Femur (tissue), 1 donor: ENCODE data around the gene RNF26.

Source experiments
- DNase-seq: peaks from one replicate; pipeline ENCODE4 v3.0.0-alpha.2; 2017

Gene RNF26

DNA sequence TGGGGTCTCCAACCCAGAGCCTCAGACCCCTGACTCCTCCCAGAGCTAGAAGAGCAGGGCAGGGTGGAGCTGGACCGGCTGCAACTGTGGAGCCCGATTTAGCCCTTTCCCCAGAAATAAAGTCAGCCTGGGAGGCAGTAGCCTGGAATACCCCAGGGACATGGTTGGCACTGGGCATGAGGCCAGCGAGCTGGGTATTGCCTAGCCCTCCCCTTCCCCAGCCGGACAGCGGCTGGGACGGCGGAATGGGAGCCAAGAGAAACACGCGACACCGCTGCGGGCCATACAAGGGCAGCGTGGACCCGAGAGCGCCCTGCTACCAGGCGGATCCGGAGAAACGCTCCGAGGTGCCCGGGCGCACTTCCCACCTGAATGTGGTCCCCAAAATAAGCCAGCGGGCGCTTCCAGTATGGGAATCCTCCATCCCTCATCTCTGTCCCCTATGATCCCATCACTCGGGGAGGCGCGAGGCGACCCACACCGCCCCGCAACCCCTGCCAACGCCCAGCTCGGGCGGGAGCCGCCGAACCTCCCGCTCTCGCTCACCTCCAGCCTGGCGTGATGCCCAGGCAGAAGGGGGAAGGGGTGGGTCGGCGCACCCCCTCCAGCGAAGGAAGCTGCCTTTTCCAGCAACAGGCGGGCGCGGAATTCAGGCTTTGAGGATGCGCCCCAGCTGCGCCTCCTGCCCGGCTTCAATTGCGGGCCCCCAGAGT is 18.2 kb upstream of the RNF26 start:
- peak; percentile 83 for DNase-seq

DNA sequence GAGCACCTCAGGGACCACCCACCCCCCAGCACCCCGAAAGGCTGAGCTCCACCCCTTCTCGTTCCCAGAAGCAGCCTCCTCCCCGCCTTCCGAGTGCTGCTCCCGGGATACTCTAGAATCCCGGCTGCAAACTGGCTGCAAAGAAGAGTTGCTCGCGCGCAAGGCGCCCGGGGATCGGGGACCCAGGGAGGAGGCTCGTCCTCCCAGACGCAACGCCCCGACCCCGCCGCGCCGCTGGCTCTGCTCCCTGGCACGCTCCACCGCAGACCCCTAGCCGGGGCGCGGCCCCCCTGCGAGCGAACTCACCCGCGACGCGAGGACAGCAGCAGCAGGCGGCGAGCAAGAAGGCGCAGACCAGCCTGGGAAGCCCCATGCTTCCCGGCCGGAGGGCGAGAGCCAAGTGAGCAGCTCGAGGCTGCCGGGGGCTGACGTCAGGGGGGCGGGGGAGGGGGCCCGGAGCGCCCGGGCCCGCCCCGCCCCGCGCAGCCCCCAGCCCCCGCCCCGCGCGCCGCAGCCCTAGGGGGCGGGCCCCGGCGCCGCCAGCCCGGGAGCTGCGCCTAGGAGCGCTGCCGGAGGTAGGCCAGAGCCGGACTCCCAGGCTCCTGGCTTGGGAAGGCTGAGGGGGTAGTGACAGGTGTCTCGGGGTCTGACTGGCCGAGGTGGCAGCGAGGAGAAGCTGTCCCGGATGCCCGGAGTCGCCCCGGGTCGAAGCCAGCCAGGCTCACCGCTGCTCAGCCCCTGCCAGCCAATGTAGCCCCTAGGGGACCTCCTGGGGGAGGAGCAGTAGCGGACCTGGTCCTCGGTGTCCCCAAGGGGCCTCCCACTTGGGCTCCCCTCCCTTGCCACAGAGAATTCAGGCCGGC is 17.4 kb upstream of the RNF26 start, which contains the start of gene MCAM:
TSS of gene MCAM (minus strand) at position 402 of the 863 bp plus-strand sequence. CDS start at position 373, 29 bp downstream.
- peak; percentile 77 for DNase-seq

DNA sequence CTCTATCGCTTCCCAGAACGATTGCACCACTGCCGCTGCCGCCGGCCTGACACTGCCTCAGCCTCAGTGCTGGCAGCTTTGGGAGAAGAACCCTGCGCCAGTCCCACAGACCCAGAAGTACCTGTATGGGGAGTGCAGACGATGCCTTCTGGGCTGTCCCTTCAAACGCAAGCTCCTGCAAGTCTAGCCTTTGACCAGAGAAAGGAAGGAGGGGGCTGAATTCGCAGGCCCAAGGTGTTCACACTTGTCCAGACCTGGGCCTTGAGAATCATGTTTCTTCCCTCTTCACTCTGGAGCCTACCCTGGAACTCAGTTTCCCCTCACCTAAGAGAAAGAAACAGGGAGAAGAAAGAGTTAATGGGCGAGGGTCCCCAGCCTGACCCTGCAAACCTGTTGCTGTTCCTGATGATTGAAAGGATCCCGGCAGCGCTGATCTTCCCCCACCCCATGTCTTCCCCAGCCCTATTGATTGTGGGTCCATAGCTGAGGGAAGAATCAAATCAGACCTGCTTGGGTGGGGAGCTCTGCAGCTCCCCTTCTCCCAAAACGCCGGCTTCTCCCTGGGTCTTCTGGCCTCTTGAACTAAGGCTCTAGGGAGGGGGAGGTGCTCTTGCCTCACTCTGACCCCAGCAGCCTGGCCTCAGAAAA is 16.6 kb upstream of the RNF26 start:
- no peak for DNase-seq

DNA sequence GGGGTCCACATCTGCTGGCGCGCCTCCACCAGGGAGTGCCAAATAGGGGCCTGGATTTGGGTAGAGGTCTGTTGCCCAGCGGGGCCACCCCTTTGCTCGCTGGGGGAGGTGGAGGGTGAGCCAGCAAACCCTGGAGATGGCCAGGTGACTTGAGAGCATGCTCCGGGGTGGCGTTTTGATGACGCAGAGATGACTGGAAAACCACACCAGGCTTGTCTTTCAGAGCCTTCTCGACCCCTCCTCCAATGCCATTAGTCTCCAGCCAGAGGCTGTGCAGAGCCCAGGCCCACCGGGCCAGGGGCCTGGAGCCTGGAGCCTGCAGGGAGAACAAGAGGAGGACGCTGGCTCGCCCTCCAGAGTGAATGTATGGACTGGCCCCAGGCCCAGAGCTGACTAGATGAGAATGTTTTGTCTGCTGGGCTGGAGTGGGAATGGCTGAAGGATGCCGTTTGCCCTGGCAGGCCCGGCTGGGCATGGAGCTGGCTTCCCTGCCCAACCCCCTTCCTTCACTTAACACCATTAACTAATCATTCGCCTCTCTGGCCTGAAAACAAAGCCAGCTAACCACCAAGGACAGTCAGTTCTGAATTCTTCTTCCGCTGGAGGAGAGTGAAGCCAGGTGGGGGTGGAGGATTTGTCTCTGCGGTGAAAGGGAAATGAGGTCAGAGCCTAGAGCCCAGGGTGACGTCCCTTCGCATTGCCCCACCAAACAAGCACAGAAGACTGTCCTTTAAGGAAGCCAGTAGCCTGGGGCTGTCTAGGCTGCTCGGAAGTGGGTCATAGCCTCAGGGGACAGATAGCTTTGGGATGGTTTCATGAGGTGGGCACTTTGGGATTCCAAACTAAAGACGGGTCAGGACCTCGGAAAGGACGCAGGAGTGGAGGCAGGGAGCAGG is 15.8 kb upstream of the RNF26 start:
- DNase-seq: peak; percentile 77

DNA sequence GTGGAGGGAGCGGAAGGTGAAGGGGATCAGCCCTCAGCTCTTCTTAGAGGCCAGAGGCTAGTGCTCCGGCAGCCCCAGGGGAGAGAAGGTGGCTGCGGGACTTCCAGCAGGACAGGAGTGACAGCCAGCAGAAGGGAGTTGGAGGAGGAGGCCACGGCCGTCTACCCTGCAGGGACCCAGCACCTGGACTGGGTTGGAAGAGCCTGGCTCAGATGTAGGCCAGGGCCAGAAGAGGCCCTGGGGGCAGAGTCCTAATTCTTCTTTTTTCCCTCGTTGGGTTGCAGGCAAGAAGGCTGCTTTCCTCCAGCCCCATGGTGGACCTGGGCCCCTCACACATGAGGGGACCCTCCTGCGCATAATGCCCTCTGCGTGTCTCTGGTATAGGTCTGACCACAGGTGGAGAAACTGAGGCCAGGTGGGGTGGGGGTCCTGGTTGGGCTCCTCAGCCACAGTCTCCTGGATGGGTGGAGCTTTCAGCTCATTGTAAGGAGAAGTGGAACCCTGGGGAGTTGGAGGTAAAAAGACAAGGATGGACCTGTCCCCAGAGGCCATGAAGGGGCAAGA is 15.1 kb upstream of the RNF26 start:
- no peak for DNase-seq

DNA sequence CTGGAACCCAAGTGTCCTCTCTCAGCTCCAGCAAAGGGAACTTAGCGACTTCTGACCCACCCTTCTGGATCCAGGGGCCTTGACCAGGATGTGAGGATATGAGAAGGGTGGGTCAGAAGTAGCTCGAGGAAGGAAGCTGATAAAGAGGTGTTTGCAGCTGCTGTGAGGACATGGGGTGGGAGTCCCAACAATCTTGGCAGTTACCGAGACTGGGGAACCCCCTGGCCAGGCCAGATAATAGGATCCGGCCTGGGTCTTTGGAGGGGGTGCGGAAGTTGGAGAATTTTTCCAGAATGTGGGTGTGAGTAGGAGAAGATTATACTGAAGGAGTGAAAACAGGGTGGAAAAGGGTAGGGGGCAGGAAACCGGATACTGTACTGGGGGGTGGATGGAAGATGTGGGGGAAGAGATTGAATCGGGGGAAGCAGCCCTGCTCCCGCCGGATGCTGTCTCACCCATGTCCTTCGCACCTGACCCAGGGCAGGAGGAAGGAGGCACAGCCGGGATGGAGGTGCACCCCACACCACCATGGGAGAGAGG is 14.6 kb upstream of the RNF26 start:
- peak; percentile 43 for DNase-seq

DNA sequence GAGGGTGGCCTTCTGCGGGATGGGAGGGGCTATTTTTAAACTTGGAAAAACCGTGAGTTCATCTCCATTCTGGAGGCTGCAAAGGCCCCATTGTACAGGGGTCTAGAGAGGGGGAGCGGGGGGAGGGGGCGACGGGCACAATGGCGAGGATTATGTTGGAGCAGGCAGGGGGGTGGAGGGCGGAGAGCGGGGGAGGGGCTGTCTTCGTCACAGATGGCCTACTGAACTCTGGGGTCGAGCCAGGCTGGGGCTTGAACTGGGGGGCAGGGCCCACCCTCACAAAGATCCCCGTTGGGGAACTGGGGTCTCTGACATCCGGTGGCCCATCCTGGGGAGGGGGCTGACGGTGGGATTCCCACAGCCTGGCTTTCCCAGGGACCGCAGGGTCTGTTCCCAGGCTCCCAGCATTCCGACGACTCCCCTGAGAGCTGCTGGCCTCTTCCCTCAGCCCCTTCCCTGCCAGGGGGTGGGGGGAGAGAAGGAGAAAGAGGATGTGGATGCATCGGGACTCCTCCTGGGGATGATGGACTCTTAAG is 14.0 kb upstream of the RNF26 start:
- DNase-seq: peak; percentile 70

DNA sequence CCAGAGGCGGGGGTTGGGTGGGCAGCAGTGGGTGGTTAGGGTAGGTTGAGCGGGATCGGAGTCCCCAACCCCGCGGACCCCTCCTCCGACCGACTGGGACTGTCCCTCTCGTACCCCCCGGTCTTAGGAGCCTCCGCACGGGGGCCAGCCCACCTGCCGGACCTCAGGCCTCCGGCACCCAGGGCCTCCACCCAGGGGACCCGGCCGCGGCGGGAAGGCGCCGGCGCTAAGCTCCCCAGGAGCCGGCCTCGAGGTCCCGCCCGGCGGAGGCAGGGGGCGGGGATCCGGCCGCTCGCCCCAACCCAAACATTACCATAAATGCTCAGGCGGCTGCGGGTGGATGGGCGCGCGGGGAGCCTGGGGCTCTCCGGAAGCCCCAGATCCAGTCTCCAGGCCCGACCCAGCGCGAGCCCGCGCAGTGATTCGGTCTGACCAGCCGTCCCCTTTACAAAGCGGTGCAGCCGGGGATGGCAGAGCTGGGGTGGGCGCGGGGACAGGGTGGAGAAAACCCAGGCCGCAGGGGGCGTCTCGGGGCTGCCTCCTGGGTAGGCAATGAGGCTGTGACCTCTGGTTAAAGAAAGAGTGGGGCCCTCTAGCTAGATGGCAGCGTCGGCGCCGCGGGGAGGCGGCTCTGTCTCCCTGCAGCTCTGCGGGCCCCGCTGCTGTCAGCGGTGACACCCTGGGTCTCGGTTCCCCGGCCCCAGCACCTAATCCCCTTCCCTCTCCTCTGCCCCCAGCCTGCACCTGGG is 13.4 kb upstream of the RNF26 start:
- DNase-seq: peak; percentile 74

DNA sequence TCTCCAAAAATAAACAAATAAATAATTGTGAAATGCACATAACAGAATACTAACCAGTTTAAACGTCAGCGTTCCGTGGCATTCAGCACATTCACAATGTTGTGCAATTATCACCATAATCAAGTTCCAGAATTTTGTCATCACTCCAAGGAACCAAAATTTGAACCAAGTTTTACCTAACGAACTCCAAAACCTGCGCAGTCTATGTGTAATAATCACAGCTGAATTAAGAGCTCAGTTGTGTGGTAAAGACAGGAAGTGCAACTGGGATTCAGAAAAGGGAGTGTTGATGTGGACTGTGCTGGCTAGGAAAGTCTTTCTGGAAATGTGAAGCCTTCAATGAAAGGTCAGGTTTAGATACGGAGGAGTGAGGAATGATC is 12.0 kb upstream of the RNF26 start:
- DNase-seq: no peak

DNA sequence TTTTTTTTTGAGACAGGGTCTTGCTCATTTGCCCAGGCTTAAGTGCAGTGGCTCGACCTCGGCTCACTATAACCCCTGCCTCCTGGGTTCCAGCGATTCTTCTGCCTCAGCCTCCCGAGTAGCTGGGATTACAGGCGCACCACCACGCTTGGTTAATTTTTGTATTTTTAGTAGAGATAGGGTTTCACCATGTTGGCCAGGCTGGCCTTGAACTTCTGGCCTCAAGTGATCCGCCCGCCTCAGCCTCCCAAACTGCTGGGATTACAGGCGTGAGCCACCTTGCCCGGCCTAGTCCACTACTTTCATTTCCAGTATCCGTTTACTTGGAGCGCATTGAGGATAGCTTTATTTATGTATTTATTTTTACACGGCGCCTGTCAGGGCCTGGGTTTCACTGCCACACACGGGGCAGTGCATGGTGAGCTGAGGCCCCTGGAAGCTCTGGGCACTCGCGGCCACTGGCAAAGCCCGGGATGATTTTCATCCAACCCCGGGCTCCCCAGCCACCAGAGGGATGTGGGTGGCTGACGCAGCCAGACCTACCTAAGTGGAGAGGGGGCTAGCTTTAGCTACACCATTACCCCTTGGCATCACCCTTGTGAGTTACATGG is 11.3 kb upstream of the RNF26 start:
- no peak for DNase-seq

DNA sequence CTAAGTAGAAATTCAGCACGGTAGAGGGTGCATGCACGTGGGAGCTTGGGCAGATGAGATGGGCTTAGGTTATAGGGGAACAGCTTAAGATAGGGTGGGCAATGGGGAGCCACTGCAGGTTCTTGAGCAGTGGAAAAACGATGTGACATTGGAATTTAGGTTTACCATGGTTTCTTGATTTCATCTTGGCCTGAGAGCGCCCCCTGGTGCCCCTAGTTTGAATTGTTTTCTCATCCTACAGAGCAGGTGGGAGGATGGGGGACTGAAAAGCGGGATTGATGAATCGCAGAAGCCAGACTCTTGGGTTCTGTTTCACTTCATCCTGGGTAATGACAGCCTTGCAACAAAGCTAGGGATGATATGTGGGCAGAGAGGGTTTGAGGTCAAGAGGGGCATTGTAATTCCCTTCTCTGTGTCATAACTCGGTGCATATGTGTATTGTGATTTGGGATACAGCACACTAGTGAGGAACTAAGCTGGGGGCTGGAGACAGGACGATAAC is 10.7 kb upstream of the RNF26 start:
- DNase-seq: peak; percentile 83

DNA sequence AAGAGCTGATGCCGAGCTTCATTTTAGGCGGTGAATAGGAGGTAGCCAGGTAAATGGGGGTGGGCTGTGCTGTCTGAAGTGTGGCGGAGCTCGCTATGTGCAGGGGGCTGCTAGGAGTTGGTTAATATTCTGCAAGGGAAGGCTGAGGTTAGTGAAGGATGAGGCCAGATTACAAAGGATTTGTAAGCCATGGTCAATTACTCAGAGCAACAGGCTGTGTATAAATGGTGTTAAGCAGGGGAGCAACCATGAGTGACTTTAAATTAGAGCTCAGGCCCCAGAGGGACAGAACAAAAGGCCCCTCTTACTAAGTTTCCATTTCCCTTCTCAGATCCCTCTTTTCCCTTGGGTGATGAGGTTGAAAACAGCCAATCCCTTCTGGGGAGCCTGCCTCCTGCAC is 10.1 kb upstream of the RNF26 start:
- DNase-seq: no peak

DNA sequence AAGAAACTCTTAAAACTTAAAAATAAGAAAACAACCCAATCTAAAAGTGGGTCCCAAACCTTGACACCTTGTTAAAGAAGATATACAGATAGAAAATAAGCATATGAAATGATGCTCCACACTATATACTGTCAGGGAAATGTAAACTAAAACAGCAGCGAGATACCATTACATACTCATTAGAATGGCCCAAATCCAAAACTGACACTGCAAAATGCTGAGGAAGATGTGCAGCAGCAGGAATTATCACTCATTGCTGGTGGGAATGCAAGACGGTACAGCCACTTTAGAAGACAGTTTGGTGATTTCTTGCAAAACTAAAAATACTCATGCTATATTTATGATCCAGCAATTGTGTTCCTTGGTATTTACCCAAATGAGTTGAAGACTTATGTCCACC is 5.0 kb upstream of the RNF26 start:
- DNase-seq: no peak

DNA sequence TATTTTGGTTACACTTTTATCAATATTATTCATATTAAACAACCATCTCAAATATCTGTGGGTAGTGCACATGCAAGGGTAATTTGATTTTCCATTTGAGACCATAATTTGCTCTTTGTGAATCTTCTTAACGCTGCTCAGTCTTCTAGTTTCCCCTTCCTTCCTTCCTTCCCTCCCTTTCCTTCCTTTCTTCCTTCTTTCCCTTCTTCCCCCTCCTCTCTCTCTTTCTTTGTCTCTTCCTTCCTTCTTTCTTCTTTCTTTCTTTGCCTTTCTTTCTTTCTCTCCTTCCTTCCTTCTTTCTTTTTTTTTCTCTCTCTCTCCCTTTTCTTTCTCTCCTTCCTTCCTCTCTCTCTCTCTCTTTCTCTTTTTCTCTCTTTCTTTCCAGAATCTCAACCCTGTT is 4.1 kb upstream of the RNF26 start:
- no peak for DNase-seq

DNA sequence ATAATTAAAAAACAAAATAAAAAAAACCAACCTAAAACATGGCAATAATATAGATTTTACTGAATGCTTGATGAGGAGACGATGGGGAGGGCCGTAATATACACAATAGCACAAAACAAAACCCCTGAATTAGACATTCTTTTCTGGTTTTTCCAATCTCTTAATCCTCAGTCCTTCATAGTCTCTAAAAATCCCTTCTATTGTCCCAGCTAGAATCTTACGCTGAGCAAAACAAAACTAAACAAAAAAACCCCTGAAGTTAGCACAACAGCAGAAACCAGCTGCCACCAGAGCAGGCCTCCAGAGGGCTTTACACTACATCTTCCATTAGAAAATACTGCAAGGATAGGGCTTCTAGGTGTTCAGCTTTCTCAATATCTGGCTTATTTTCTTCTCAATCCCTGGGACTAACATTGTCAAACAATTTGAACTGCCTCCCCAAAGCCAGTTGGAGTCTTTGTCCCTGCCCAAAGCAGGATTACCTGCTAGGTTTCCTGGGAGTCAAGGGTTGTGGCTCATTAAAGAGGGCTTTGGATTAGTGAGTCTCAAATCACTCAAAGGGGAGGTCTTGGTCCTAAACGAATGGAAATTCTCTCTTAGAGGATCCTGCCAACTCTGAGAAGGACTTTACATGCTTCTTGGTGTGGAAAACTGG is 2.1 kb upstream of the RNF26 start:
- no peak for DNase-seq

DNA sequence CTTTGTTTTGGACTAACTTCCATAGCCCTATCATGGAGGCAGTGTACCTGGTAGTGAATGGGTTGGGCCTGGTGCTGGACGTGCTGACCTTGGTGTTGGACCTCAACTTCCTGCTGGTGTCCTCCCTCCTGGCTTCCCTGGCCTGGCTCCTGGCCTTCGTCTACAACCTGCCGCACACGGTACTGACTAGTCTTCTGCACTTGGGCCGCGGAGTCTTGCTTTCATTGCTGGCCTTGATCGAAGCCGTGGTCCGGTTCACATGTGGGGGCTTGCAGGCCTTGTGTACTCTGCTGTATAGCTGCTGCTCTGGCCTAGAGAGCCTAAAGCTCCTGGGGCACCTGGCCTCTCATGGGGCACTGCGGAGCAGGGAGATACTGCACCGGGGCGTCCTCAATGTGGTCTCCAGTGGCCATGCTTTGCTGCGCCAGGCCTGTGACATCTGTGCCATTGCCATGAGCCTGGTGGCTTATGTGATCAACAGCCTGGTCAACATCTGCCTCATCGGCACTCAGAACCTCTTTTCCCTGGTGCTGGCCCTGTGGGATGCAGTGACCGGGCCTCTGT is 846 bp downstream of the RNF26 start:
- DNase-seq: peak; percentile 30

DNA sequence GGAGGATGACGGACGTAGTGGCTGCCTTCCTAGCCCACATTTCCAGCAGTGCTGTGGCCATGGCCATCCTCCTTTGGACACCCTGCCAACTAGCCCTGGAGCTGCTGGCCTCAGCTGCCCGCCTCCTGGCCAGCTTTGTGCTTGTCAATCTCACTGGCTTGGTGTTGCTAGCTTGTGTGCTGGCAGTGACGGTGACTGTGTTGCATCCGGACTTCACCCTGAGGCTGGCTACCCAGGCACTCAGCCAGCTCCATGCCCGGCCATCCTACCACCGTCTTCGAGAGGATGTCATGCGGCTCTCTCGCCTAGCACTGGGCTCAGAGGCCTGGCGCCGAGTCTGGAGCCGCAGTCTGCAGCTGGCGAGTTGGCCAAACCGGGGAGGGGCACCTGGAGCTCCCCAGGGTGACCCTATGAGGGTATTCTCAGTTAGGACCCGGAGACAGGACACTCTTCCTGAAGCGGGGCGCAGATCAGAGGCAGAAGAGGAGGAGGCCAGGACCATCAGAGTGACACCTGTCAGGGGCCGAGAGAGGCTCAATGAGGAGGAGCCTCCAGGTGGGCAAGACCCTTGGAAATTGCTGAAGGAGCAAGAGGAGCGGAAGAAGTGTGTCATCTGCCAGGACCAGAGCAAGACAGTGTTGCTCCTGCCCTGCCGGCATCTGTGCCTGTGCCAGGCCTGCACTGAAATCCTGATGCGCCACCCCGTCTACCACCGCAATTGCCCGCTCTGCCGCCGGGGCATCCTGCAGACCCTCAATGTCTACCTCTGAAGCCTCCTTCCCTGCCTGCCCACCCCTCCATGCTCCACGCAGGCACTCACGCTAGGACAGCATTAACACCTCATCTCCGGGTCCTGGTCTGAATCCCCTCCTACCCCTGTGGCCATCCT is 1.6 kb downstream of the RNF26 start:
- no peak for DNase-seq

DNA sequence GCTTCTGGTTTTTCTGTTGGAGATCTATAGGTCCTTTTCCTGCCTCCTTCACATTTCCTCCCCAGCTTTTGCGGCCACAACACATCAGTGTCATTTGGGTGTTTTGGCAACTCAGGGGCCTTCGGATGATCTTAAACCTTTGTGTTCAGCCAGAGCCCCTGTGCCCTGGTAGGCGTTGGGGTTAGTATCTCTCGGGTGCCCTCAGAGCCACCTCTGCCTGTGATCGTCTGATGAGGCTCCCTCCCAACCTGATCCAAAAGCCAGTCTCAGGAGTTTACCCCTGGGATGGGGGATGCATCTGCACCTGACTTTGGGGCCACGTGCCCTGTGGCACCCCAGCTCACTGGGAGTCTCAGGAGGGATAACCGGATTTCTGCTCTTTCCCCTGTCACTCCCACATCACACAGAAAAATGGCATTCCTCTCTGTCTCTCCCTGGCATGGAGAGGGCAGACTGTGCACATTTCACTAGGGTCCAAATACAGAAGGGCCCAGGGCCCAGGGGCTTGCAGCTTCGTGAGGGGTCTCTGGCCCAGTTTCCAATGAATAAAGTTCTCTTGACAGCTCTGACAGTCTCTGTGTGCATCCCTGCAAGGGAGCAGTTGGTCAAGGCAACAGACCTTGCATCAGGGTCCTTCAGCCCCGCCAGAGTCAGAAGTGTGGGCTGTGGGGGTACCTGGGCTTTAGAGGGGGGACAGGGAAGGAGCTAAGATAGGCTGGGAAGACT is 2.6 kb downstream of the RNF26 start:
- DNase-seq: no peak
